Sigmoid colon (tissue), 7 donors: ENCODE results near the gene CWF19L2. TPM values are rescaled to one million over a fixed set of nuclear protein-coding genes. Genes with fewer than 3 reads are reported as not detected.

ENCODE experiments used
- DNase-seq: peaks from one replicate; pipeline ENCODE4 v3.0.0-alpha.2; 2019
- H3K27ac ChIP-seq, 4 donors: fragments of 200-600 bp; sonication (generic); one replicate each; pipeline ENCODE4 v1.5.1; 2016 to 2019; ENCODE audit warnings: mild to moderate bottlenecking in 1 of 4
- H3K27me3 ChIP-seq, 3 donors: fragments of 200-600 bp; sonication (generic); one replicate each; pipeline ENCODE4 v1.5.1; 2019; ENCODE audit warnings: mild to moderate bottlenecking in 1 of 3
- H3K36me3 ChIP-seq, 4 donors: fragments of 200-600 bp; sonication (generic); one replicate each; pipeline ENCODE4 v1.5.1; 2016 to 2019
- H3K4me1 ChIP-seq, 4 donors: fragments of 200-600 bp; sonication (generic); one replicate each; pipeline ENCODE4 v1.5.1; 2017 to 2019
- H3K4me3 ChIP-seq, 4 donors: fragments of 200-600 bp; sonication (generic); one replicate each; pipeline ENCODE4 v1.5.1; 2017 to 2019; ENCODE audit warnings: mild to moderate bottlenecking in 2 of 4, moderate library complexity in 1 of 4
- H3K9me3 ChIP-seq, 4 donors: fragments of 200-600 bp in 3 of 4; sonication (generic) in 3 of 4; one replicate each; pipeline versions ENCODE4 v1.5.1 to v1.6.1; 2013 to 2019
- CTCF ChIP-seq, 4 experiments: fragments of 450-650 bp in 3 of 4; fragments of 200-600 bp in 1 of 4; IDR thresholded peaks; one replicate each; pipeline ENCODE4 v1.5.1; 2016 to 2019; ENCODE audit warnings: antibody characterized with exemption in 4 of 4, mild to moderate bottlenecking in 3 of 4, moderate library complexity in 2 of 4
- EP300 ChIP-seq, 4 donors: sonication (generic); formaldehyde crosslinking; IDR thresholded peaks; one replicate each; pipeline ENCODE4 v1.6.1; 2017; ENCODE audit warnings: antibody characterized with exemption in 4 of 4
- POLR2A ChIP-seq, 2 donors: fragments of 450-650 bp; IDR thresholded peaks; one replicate each; pipeline ENCODE4 v1.6.1; 2016; ENCODE audit warnings: antibody characterized with exemption in 2 of 2, mild to moderate bottlenecking in 2 of 2, moderate library complexity in 2 of 2
- POLR2AphosphoS5 ChIP-seq, 4 donors: sonication (generic); formaldehyde crosslinking; IDR thresholded peaks; one replicate each; pipeline ENCODE4 v1.6.1; 2017; ENCODE audit warnings: antibody characterized with exemption in 4 of 4
- WGBS, 2 donors: extraction: QIAGEN DNeasy Blood & Tissue Kit; methylation state at CpG; one replicate each; pipeline ENCODE4 v1.1.7; 2013; 5-methylcytosine and 5-hydroxymethylcytosine counted together
- intact Hi-C: fragments of 100-400 bp; cut with DNase I; formaldehyde crosslinking; loops from one replicate; pipeline ENCODE4 v1.15.1; 2023
- polyA plus RNA-seq, 3 donors: library from polyadenylated mRNA; stranded (reverse); fragments of 200-250 nt; gene quantifications; one replicate each; pipeline ENCODE4 v1.2.3, GENCODE V29; 2013
- total RNA-seq, 4 donors: library from RNA; depleted of rRNA; stranded (reverse); fragments of >200 nt; gene quantifications; one replicate each; pipeline ENCODE4 v1.1.0, GENCODE V29; 2016
- donor health status: healthy with polysubstance abuse.
- donor health status: Bipolar disorder and iron deficiency.
- donor health status: healthy.

The CWF19L2 gene
- total and polyA plus RNA-seq, 7 donors = 3.2 to 28.5 (median 20.6) TPM

GRCh38 chr11:107384144-107384852 lies 73.3 kb downstream of the CWF19L2 start:
- H3K4me1 ChIP-seq = no peaks in the 10 kb centered on the region
- H3K27me3 ChIP-seq = no peaks in the 10 kb centered on the region
- WGBS, 2 donors = 90 to 92% methylated on average over 1 of the region's 1 CpG
- H3K36me3 ChIP-seq = peaks cover 0 to 12% (median 0%) of the 10 kb centered on the region in 4 donors
- no peak overlapping the region for H3K4me3 ChIP-seq
- no peak overlapping the region for H3K27ac ChIP-seq
- DNase-seq = no peak
- no peak for TF ChIP-seq POLR2AphosphoS5 (IDR thresholded peaks at IDR 0.05)
- no peak for TF ChIP-seq CTCF (IDR thresholded peaks at IDR 0.05)
- TF ChIP-seq POLR2A (IDR thresholded peaks at IDR 0.05) = no peak
- TF ChIP-seq EP300 (IDR thresholded peaks at IDR 0.05) = no peak
- intact Hi-C loops = no loop called here
- no peaks in the 10 kb centered on the region for H3K9me3 ChIP-seq

DNA sequence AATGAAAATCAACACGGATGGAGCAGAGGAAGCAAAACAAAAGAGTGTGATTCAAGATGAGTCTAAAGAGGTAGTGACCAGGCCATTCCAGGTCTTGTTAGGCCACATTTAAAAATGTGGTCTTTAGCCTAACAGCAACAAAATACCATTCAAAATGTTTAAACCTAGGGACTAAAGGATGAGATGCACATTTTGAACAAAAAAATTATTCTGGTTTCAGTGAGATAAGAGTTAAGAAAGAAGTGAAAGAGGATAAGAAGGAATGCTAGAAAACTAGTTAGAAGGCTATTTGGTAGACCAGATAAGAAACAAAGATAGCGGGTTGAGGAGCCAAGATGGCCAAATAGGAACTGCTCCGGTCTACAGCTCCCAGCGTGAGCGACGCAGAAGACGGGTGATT lies 85.2 kb downstream of the CWF19L2 start:
- Histone ChIP-seq H3K36me3 (no peaks in the 10 kb centered on the region), H3K27ac (no peak overlapping the region), H3K4me3 (no peak overlapping the region), H3K9me3 (no peaks in the 10 kb centered on the region), H3K27me3 (no peaks in the 10 kb centered on the region), H3K4me1 (no peaks in the 10 kb centered on the region)
- 79 to 89% methylated on average over 7 of the region's 7 CpGs for WGBS, 2 donors
- TF ChIP-seq EP300 (IDR thresholded peaks at IDR 0.05) = no peak
- no peak for TF ChIP-seq CTCF (IDR thresholded peaks at IDR 0.05)
- no peak for TF ChIP-seq POLR2A (IDR thresholded peaks at IDR 0.05)
- TF ChIP-seq POLR2AphosphoS5 (IDR thresholded peaks at IDR 0.05) = no peak
- intact Hi-C loops = no loop called here
- no peak for DNase-seq

DNA sequence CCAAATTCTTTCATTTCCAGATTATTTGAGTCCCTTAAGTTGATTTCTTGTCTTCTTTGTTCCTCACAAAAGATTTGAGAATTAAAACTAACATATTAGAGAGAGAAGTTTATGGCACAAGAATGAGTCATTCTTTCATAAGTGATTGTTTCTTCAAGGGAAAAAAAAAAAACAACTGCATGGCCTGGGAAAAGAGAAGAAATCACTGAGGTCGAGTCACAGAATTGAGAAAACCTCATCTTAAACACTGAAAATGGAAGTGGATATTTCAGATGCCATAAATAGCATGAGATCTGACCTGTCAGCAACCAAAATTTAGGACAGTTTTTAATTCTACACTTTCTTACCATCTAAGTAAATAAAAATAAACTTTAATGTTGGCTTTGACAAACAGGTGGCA lies 87.2 kb downstream of the CWF19L2 start:
- H3K4me1 ChIP-seq = no peaks in the 10 kb centered on the region
- H3K27me3 ChIP-seq = no peaks in the 10 kb centered on the region
- no peak overlapping the region for H3K4me3 ChIP-seq
- TF ChIP-seq POLR2A (IDR thresholded peaks at IDR 0.05) (no peak), POLR2AphosphoS5 (IDR thresholded peaks at IDR 0.05) (no peak), CTCF (IDR thresholded peaks at IDR 0.05) (no peak), EP300 (IDR thresholded peaks at IDR 0.05) (no peak)
- no peaks in the 10 kb centered on the region for H3K9me3 ChIP-seq
- intact Hi-C loops = no loop called here
- DNase-seq = no peak
- H3K27ac ChIP-seq = no peak overlapping the region
- H3K36me3 ChIP-seq = no peaks in the 10 kb centered on the region
- WGBS, 2 donors = 50 to 53% methylated on average over 1 of the region's 1 CpG

GRCh38 chr11:107359701-107360100 lies 97.9 kb downstream of the CWF19L2 start:
- intact Hi-C loops = no loop called here

More at GRCh38 chr11:107359701-107360100, 97.9 kb downstream of the CWF19L2 start:
- Histone ChIP-seq H3K27ac (no peak overlapping the region), H3K9me3 (no peaks in the 10 kb centered on the region), H3K36me3 (peaks cover 0 to 8% (median 0%) of the 10 kb centered on the region in 4 donors), H3K4me1 (no peaks in the 10 kb centered on the region), H3K27me3 (no peaks in the 10 kb centered on the region), H3K4me3 (no peak overlapping the region)
- DNase-seq = no peak
- no peak for TF ChIP-seq POLR2AphosphoS5 (IDR thresholded peaks at IDR 0.05)
- no peak for TF ChIP-seq CTCF (IDR thresholded peaks at IDR 0.05)
- no peak for TF ChIP-seq EP300 (IDR thresholded peaks at IDR 0.05)
- TF ChIP-seq POLR2A (IDR thresholded peaks at IDR 0.05) = no peak
- WGBS, 2 donors = 96 to 97% methylated on average over 4 of the region's 4 CpGs
